ENCODE measurements around the gene GNAI1.

DNA sequence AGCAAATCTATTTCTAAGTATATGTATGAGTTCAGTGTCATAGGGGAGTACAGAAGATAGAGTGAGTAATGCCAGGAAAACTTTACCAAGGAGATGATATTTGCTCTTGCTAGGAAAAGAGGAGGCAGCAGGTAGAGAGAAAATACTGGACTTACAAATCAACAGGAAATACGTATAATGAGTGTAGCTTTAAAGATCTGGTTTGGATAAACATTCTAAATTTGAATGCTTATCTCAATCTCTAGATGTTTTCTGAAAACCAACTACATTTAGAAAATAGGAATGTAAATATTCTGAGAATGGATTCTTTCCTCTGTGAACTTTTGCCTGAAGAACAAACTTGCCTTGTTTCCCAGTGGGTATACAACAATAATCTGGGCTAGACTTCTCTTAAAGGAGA lies 46.9 kb upstream of the GNAI1 start:
- TF ChIP-seq CTCF (conservative IDR thresholded peaks at IDR 0.05 in 1 of 2, IDR thresholded peaks at IDR 0.05 in 1 of 2; ENCODE audit: extremely low read depth in 1 of 2, insufficient read depth in 1 of 2, low read depth in 1 of 2, low read length in 2 of 2) (no peak), EZH2 (IDR thresholded peaks at IDR 0.05; ENCODE audit: borderline replicate concordance, low read length) (no peak)

Data from mammary epithelial cell (primary cell).